GM23248 (cell line): ENCODE data around the gene ANKRD24.

Experiments used
- EZH2 ChIP-seq: fragments of 200-600 bp; sonication (generic); IDR thresholded peaks from 2 replicates; pipeline ENCODE4 v1.6.1; 2018; ENCODE audit warnings: antibody characterized with exemption, mild to moderate bottlenecking; ENCODE audit not compliant: insufficient read depth, poor library complexity, severe bottlenecking
- EZH2phosphoT487 ChIP-seq: fragments of 200-600 bp; sonication (generic); IDR thresholded peaks from 2 replicates; pipeline ENCODE4 v1.6.1; 2018; ENCODE audit warnings: antibody characterized with exemption, moderate library complexity, mild to moderate bottlenecking, low read depth; ENCODE audit not compliant: insufficient read depth

- TF ChIP-seq EZH2 (no peak), EZH2phosphoT487 (no peak)
These were observed 85.7 kb downstream of the ANKRD24 start for GRCh38 chr19:4267901-4268815.
